ENCODE data around the gene CSF1. TPM values are rescaled to one million over a fixed set of nuclear protein-coding genes. Genes with fewer than 3 reads are reported as not detected.

Gene CSF1
- total RNA-seq, 4 donors from 2014 or later: 33.5 to 127 (median 62.3) TPM

DNA sequence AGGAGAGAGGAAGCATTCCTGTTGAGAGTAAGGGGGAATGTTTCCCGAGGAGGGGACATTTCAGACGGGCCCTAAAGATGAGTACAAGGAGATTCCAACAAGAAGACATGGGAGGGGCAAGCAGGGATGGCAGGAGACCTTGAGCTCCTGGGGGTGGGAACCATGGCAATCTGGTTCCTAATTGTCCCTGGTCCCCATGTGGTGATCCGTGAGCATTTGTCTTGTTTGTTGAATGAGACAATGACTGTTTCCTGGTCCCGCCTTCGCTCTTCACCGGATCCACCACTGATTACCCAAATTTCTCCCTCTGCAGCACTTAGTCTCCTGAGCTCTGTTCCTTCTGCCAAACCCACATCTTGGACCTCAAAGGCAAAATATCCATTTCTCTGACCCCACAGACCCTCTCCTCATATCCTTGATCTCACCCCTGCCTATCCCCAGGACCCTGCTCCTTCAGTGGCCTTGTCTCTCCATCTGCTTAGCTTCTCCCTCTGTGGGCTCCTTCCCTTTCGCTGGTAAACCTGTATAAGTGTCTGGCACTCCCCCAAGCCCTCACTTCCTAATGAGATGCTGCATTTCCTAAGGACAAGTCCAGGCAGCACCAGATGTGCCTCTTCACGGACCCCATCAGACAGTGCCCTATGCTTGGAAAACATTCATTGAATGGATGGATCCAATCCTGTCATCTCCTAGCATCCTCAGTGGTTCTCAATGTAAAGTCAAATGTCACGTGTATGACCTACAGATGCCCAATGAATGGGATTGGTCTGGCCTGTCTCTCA, 8.3 kb upstream of the CSF1 start:
- TF ChIP-seq POLR2A (IDR thresholded peaks at IDR 0.05): no peak
- Histone ChIP-seq H3K9me3 (no peaks in the 10 kb centered on the region), H3K4me1 (no peaks in the 10 kb centered on the region), H3K4me3 (replicated peaks in 1 of 3) (no peak overlapping the region), H3K27me3 (no peaks in the 10 kb centered on the region), H3K27ac (no peak overlapping the region), H3K36me3 (no peaks in the 10 kb centered on the region)
- intact Hi-C loops (cut with DNase I): no loop called here
- WGBS, 2 donors: 89 to 92% methylated on average over 9 of the region's 9 CpGs
- no peak for DNase-seq

DNA sequence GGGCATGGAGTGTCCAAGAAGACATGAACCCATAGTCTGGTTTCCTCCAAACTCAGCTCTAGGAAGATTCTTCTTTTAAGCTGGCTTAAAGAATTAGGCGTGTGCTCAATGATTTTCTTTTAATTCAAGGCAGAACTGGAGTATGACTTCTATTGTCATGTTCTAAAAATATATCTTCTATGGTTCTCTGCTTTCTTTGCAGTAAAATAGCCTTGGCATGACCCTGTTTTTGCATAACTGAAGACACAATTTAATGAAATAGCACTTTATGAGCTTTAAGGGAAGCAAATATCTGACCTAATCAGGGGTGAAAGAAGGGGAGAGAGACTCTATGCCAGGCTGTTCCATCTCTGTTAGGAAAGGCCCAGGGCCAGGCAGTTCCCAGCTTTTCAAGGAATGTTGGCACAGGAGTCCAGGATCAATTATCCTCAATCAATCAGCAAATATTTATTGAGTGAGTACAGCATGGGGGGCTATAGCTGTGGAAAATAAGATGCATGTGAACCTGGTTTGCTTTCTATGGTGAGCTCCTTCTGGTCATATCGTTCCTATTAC, 7.2 kb upstream of the CSF1 start:
- WGBS, 2 donors: 69 to 91% methylated on average over 2 of the region's 2 CpGs
- intact Hi-C loops (cut with DNase I): no loop called here
- Histone ChIP-seq H3K27me3 (no peaks in the 10 kb centered on the region), H3K9me3 (no peaks in the 10 kb centered on the region), H3K27ac (no peak overlapping the region), H3K4me1 (no peaks in the 10 kb centered on the region), H3K4me3 (replicated peaks in 1 of 3) (no peak overlapping the region), H3K36me3 (no peaks in the 10 kb centered on the region)
- no peak for DNase-seq
- TF ChIP-seq, protein P1, sequence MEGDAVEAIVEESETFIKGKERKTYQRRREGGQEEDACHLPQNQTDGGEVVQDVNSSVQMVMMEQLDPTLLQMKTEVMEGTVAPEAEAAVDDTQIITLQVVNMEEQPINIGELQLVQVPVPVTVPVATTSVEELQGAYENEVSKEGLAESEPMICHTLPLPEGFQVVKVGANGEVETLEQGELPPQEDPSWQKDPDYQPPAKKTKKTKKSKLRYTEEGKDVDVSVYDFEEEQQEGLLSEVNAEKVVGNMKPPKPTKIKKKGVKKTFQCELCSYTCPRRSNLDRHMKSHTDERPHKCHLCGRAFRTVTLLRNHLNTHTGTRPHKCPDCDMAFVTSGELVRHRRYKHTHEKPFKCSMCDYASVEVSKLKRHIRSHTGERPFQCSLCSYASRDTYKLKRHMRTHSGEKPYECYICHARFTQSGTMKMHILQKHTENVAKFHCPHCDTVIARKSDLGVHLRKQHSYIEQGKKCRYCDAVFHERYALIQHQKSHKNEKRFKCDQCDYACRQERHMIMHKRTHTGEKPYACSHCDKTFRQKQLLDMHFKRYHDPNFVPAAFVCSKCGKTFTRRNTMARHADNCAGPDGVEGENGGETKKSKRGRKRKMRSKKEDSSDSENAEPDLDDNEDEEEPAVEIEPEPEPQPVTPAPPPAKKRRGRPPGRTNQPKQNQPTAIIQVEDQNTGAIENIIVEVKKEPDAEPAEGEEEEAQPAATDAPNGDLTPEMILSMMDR (IDR thresholded peaks at IDR 0.05): no peak
- TF ChIP-seq POLR2A (IDR thresholded peaks at IDR 0.05): no peak

DNA sequence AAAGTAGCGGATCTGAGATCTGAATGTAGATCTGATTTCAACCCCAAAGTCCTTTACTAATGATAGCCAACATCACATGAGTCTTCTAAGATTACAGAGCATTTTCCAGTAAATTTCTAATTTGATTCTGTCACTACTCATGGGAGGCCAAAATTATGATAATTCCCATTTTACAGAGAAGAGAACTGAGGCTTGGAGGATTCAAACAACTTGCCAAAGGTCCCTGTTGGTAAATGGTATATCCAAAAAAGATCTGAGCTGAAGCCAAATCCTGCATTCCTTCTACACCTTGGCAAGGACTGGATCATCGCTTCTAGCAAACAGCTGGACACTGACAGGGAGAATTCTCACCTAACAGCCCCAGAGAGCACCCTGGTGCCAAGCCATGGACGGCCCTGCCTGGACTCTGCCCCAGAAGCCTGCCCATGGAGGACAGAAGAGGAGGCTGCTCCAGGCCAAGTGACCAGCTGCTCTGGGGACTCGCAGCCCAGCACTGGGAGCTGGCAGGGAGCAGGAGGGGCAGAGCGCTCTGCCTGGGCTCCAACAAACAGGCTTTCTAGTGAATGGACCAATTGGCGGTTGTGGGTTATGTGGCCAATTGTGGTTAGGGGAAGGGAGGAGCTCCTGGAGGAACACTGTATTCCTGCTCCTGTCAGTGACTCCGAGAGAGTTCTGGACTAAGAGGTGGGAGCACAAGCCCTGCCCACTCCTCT, 6.4 kb upstream of the CSF1 start:
- no peak for DNase-seq
- Histone ChIP-seq H3K4me3 (replicated peaks in 1 of 3) (no peak overlapping the region), H3K27ac (no peak overlapping the region), H3K36me3 (no peaks in the 10 kb centered on the region), H3K27me3 (no peaks in the 10 kb centered on the region), H3K9me3 (no peaks in the 10 kb centered on the region), H3K4me1 (peaks cover 0 to under 1% of the 10 kb centered on the region in 2 donors)
- 85 to 92% methylated on average over 5 of the region's 7 CpGs for WGBS, 2 donors
- intact Hi-C loops (cut with DNase I): no loop called here
- TF ChIP-seq, protein P1 (IDR thresholded peaks at IDR 0.05): no peak
- no peak for TF ChIP-seq POLR2A (IDR thresholded peaks at IDR 0.05)

DNA sequence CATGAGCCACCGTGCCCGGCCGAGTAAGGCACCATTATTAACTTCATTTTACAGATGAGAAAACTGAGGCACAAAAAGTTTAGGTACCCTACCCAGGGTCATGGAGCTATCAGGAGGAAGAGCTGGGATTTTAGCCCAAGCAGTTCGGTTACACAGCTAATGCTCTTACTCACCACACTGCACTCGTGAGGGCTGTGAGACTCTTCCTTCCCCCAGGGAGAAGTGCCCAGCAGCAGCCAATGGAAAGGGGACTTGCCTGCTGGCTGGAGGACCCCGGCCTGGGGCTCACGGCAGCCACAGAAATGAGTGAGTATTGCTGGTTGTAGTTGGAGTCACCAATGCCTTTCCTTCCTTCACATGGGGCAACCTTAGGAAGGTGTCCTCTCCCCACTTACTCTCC, 5.2 kb upstream of the CSF1 start:
- H3K4me3 ChIP-seq (replicated peaks in 1 of 3): no peak overlapping the region
- H3K27me3 ChIP-seq: no peaks in the 10 kb centered on the region
- no peaks in the 10 kb centered on the region for H3K9me3 ChIP-seq
- H3K4me1 ChIP-seq: peaks cover 6 to 12% of the 10 kb centered on the region in 2 donors
- 89 to 92% methylated on average over 7 of the region's 7 CpGs for WGBS, 2 donors
- no peaks in the 10 kb centered on the region for H3K36me3 ChIP-seq
- intact Hi-C loops (cut with DNase I): no loop called here
- no peak for DNase-seq
- TF ChIP-seq POLR2A (IDR thresholded peaks at IDR 0.05): no peak
- TF ChIP-seq, protein P1 (IDR thresholded peaks at IDR 0.05): no peak
- H3K27ac ChIP-seq: no peak overlapping the region

DNA sequence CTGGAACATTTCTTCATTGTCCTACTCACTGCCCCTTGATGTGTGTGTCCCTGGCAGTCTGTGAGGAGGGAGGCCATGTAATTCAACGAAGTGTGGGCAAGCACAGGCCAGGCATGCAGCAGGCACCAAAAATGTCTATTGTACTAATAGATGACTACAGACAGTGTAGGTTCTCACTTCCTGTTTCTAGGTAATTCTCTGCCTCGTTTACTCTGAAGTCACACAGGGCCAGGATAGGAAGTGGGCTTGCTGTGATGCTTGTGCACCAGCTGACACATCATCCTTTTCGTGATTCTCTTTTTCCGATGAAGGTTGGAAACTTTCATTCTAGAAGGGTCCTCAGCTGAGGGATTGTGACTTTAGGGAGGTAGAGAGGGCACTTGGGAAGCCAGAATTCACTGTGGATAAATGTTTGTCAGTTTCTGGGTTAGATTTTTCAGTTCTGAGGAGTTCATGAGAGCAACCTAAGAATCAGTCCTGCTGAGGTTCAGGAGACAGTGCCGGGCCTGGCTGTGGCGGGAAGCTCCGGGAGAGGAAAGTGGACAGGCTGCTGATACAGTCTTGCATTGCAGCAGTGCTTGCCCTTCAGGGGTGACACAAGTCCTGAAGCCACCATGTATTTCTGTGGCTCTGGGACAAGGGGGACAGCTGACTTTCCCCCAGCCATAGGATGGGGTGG, 4.3 kb upstream of the CSF1 start:
- 72 to 89% methylated on average over 7 of the region's 7 CpGs for WGBS, 2 donors
- H3K27me3 ChIP-seq: no peaks in the 10 kb centered on the region
- DNase-seq: no peak
- peaks cover 6 to 14% of the 10 kb centered on the region in 2 donors for H3K4me1 ChIP-seq
- H3K36me3 ChIP-seq: no peaks in the 10 kb centered on the region
- TF ChIP-seq, protein P1 (IDR thresholded peaks at IDR 0.05): no peak
- TF ChIP-seq POLR2A (IDR thresholded peaks at IDR 0.05): no peak
- intact Hi-C loops (cut with DNase I): no loop called here
- H3K4me3 ChIP-seq (replicated peaks in 1 of 3): no peak overlapping the region
- no peaks in the 10 kb centered on the region for H3K9me3 ChIP-seq
- no peak overlapping the region for H3K27ac ChIP-seq

Data from thyroid gland (tissue), 4 donors.